ENCODE results near the gene PCDHB8. TPM values are rescaled to one million over a fixed set of nuclear protein-coding genes. Genes with fewer than 3 reads are reported as not detected.
"Not testable (repeated sequence)": the region's sequence is repeated elsewhere in the genome, so short reads cannot be mapped to it uniquely, and the experiment has no call there.

The PCDHB8 gene
- total RNA-seq, 1 donor from 2014 or later: 0.25 TPM

DNA sequence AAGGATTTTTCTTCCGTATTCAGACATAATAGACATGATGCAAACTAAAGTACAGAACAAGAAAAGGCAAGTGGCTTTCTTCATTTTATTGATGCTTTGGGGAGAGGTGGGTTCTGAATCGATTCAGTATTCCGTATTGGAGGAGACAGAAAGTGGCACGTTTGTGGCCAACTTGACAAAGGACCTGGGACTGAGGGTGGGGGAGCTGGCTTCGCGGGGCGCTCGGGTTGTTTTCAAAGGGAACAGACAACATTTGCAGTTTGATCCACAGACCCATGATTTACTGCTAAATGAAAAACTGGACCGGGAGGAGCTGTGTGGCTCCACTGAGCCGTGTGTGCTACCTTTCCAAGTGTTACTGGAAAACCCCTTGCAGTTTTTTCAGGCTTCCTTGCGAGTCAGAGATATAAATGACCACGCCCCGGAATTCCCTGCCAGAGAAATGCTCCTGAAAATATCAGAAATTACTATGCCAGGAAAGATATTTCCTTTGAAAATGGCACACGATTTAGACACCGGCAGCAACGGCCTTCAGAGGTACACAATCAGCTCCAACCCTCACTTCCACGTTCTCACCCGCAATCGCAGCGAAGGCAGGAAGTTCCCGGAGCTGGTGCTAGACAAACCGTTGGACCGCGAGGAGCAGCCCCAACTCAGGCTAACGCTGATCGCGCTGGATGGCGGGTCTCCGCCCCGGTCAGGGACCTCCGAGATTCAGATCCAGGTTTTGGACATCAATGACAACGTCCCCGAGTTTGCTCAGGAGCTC is 27.2 kb upstream of the PCDHB8 start:
- intact Hi-C loops (cut with DNase I): no loop called here
- DNase-seq (ENCODE audit: extremely low spot score in 2 of 2): no peak
- Histone ChIP-seq H3K9me3 (peaks cover 13% of the 10 kb centered on the region), H3K36me3 (no peaks in the 10 kb centered on the region), H3K27ac (no peak overlapping the region), H3K27me3 (no peaks in the 10 kb centered on the region), H3K4me1 (no peaks in the 10 kb centered on the region), H3K4me3 (peak overlapping the region in 1 of 2 donors; percentile 8)
- TF ChIP-seq POLR2AphosphoS5 (IDR thresholded peaks at IDR 0.05; ENCODE audit: insufficient read depth in 1 of 2, low read depth in 1 of 2) (no peak), POLR2A (IDR thresholded peaks at IDR 0.05) (no peak)
- TF ChIP-seq, protein P1, sequence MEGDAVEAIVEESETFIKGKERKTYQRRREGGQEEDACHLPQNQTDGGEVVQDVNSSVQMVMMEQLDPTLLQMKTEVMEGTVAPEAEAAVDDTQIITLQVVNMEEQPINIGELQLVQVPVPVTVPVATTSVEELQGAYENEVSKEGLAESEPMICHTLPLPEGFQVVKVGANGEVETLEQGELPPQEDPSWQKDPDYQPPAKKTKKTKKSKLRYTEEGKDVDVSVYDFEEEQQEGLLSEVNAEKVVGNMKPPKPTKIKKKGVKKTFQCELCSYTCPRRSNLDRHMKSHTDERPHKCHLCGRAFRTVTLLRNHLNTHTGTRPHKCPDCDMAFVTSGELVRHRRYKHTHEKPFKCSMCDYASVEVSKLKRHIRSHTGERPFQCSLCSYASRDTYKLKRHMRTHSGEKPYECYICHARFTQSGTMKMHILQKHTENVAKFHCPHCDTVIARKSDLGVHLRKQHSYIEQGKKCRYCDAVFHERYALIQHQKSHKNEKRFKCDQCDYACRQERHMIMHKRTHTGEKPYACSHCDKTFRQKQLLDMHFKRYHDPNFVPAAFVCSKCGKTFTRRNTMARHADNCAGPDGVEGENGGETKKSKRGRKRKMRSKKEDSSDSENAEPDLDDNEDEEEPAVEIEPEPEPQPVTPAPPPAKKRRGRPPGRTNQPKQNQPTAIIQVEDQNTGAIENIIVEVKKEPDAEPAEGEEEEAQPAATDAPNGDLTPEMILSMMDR (IDR thresholded peaks at IDR 0.05): no peak

DNA sequence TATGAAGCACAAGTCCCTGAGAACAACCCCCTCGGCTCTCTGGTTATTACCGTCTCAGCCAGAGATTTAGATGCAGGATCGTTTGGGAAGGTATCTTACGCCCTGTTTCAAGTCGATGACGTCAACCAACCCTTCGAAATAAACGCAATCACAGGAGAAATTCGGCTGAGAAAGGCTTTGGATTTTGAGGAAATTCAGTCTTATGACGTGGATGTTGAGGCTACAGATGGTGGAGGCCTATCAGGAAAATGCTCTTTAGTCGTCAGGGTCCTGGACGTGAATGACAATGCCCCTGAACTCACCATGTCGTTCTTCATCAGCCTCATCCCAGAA is 26.6 kb upstream of the PCDHB8 start:
- TF ChIP-seq POLR2AphosphoS5 (IDR thresholded peaks at IDR 0.05; ENCODE audit: insufficient read depth in 1 of 2, low read depth in 1 of 2): no peak
- no peaks in the 10 kb centered on the region for H3K27me3 ChIP-seq
- H3K9me3 ChIP-seq: peaks cover 13% of the 10 kb centered on the region
- H3K4me1 ChIP-seq: no peaks in the 10 kb centered on the region
- H3K27ac ChIP-seq: no peak overlapping the region
- H3K4me3 ChIP-seq: peak overlapping the region in 1 of 2 donors; percentile 8
- DNase-seq (ENCODE audit: extremely low spot score in 2 of 2): no peak
- intact Hi-C loops (cut with DNase I): no loop called here
- no peaks in the 10 kb centered on the region for H3K36me3 ChIP-seq

DNA sequence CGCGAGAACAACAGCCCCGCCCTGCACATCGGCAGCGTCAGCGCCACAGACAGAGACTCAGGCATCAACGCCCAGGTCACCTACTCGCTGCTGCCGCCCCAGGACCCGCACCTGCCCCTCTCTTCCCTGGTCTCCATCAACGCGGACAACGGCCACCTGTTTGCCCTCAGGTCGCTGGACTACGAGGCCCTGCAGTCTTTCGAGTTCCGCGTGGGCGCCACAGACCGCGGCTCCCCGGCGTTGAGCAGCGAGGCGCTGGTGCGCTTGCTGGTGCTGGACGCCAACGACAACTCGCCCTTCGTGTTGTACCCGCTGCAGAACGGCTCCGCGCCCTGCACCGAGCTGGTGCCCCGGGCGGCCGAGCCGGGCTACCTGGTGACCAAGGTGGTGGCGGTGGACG is 26.0 kb upstream of the PCDHB8 start:
- H3K4me1 ChIP-seq; H3K4me3 ChIP-seq; H3K27ac ChIP-seq; H3K36me3 ChIP-seq; DNase-seq (ENCODE audit: extremely low spot score in 2 of 2); intact Hi-C loops (cut with DNase I); H3K27me3 ChIP-seq: not testable (repeated sequence)
- peaks cover 18% of the 10 kb centered on the region for H3K9me3 ChIP-seq

DNA sequence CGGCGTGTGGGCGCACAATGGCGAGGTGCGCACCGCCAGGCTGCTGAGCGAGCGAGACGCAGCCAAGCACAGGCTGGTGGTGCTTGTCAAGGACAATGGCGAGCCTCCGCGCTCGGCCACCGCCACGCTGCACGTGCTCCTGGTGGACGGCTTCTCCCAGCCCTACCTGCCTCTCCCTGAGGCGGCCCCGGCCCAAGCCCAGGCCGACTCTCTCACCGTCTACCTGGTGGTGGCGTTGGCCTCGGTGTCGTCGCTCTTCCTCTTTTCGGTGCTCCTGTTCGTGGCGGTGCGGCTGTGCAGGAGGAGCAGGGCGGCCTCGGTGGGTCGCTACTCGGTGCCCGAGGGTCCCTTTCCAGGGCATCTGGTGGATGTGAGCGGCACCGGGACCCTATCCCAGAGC is 25.5 kb upstream of the PCDHB8 start:
- intact Hi-C loops (cut with DNase I); DNase-seq (ENCODE audit: extremely low spot score in 2 of 2); H3K4me3 ChIP-seq; H3K36me3 ChIP-seq; H3K27me3 ChIP-seq; H3K4me1 ChIP-seq; H3K27ac ChIP-seq: not testable (repeated sequence)
- peaks cover 19% of the 10 kb centered on the region for H3K9me3 ChIP-seq

DNA sequence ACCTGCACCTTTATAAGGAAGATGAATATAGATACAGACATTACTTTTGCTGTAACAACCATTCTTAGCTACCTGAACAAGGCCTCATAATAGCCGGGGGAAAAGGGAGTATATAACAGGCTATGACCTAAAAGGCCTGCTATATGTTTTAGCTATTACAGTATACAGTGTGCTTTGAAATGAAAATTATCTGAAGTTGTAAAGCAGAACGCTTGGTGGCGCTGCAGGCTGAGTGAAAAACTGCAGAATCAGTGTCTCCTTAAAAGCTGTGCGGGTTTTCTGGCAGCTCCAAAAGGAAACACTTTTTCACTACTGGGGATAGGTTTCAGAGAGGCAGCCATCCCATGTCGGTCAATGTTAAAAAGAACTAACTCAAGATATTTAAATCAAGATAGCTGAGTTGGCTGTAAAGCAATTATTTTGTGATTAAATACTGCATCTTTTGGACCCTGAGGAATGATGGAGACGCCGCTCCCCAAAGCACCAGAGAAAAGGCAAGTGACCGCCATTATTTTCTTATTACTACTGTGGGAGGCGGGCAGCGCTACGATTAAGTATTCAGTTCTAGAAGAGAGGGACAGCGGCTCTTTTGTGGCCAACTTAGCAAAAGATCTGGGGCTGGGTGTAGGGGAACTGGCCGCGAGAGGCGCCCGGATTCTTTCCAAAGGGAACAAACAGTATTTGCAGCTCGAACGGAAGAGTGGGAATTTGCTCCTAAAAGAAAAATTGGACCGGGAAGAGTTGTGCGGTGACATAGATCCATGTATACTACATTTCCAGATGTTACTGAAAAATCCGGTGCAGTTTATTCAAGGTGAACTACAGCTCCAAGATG is 21.8 kb upstream of the PCDHB8 start:
- Histone ChIP-seq H3K9me3 (peaks cover 14% of the 10 kb centered on the region), H3K27me3 (no peaks in the 10 kb centered on the region), H3K27ac (no peak overlapping the region), H3K36me3 (no peaks in the 10 kb centered on the region), H3K4me1 (no peaks in the 10 kb centered on the region), H3K4me3 (no peak overlapping the region)
- intact Hi-C loops (cut with DNase I): no loop called here
- TF ChIP-seq POLR2A (IDR thresholded peaks at IDR 0.05): no peak
- no peak for TF ChIP-seq POLR2AphosphoS5 (IDR thresholded peaks at IDR 0.05; ENCODE audit: insufficient read depth in 1 of 2, low read depth in 1 of 2)
- TF ChIP-seq, protein P1 (IDR thresholded peaks at IDR 0.05): no peak
- DNase-seq (ENCODE audit: extremely low spot score in 2 of 2): no peak

DNA sequence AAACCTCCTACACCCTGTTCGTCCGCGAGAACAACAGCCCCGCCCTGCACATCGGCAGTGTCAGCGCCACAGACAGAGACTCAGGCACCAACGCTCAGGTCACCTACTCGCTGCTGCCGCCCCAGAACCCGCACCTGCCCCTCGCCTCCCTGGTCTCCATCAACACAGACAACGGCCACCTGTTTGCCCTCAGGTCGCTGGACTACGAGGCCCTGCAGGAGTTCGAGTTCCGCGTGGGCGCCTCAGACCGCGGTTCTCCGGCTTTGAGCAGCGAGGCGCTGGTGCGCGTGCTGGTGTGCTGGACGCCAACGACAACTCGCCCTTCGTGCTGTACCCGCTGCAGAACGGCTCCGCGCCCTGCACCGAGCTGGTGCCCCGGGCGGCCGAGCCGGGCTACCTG is 20.2 kb upstream of the PCDHB8 start:
- H3K27me3 ChIP-seq; H3K36me3 ChIP-seq; H3K9me3 ChIP-seq; H3K4me1 ChIP-seq; H3K27ac ChIP-seq; H3K4me3 ChIP-seq; intact Hi-C loops (cut with DNase I); DNase-seq (ENCODE audit: extremely low spot score in 2 of 2): not testable (repeated sequence)

DNA sequence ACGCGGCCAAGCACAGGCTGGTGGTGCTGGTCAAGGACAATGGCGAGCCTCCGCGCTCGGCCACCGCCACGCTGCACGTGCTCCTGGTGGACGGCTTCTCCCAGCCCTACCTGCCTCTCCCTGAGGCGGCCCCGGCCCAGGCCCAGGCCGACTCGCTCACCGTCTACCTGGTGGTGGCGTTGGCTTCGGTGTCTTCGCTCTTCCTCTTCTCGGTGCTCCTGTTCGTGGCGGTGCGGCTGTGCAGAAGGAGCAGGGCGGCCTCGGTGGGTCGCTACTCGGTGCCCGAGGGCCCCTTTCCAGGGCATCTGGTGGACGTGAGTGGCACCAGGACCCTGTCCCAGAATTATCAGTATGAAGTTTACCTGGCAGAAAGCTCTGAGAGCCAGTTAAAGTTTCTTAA is 19.7 kb upstream of the PCDHB8 start:
- H3K27me3 ChIP-seq; H3K4me1 ChIP-seq; intact Hi-C loops (cut with DNase I); DNase-seq (ENCODE audit: extremely low spot score in 2 of 2); H3K36me3 ChIP-seq; H3K27ac ChIP-seq; H3K4me3 ChIP-seq: not testable (repeated sequence)
- peaks cover 11% of the 10 kb centered on the region for H3K9me3 ChIP-seq
